Endodermal cell (in vitro differentiated cells): Measurements from ENCODE around the gene IQSEC2. TPM values are rescaled to one million over a fixed set of nuclear protein-coding genes. Genes with fewer than 3 reads are reported as not detected.

Experiments used
- DNase-seq: peaks from one replicate; pipeline ENCODE4 v3.0.0-alpha.2; 2017
- H3K27ac ChIP-seq: 2 replicates; pipeline ENCODE4 v1.5.1; 2013; ENCODE audit warnings: mild to moderate bottlenecking, low read depth, low read length, moderate library complexity
- H3K27me3 ChIP-seq: 2 replicates; pipeline ENCODE4 v1.6.1; 2013; ENCODE audit warnings: mild to moderate bottlenecking, low read length, moderate library complexity; ENCODE audit not compliant: insufficient read depth, control insufficient read depth, poor library complexity, severe bottlenecking
- H3K36me3 ChIP-seq: 2 replicates; pipeline ENCODE4 v1.7.0; 2013; ENCODE audit warnings: mild to moderate bottlenecking, low read length, moderate library complexity; ENCODE audit not compliant: control insufficient read depth, insufficient read depth
- H3K4me1 ChIP-seq: one replicate; pipeline ENCODE4 v1.7.0; 2013; ENCODE audit warnings: low read length; ENCODE audit not compliant: control insufficient read depth, insufficient read depth
- H3K4me3 ChIP-seq: 2 replicates; pipeline ENCODE4 v1.5.1; 2013; ENCODE audit warnings: mild to moderate bottlenecking, low read length, moderate library complexity
- H3K9ac ChIP-seq: 2 replicates; pipeline ENCODE4 v1.6.1; 2013; ENCODE audit warnings: mild to moderate bottlenecking, low read length, moderate library complexity; ENCODE audit not compliant: poor library complexity, severe bottlenecking; ENCODE audit errors: extremely low read depth
- H3K9me3 ChIP-seq: 2 replicates; pipeline ENCODE4 v1.6.1; 2013; ENCODE audit warnings: mild to moderate bottlenecking, low read length, moderate library complexity; ENCODE audit not compliant: control insufficient read depth
- H3K27ac Mint-ChIP-seq: 2 replicates; pipeline ENCODE4 v1.8.0; 2020; ENCODE audit warnings: mixed read lengths
- H3K27me3 Mint-ChIP-seq: 2 replicates; pipeline ENCODE4 v1.8.0; 2021; ENCODE audit warnings: mild to moderate bottlenecking, mixed read lengths; ENCODE audit not compliant: insufficient read depth
- H3K36me3 Mint-ChIP-seq: 2 replicates; pipeline ENCODE4 v1.8.0; 2020; ENCODE audit warnings: low read depth, mixed read lengths
- H3K4me1 Mint-ChIP-seq: 2 replicates; pipeline ENCODE4 v1.8.0; 2020; ENCODE audit warnings: mixed read lengths
- H3K4me3 Mint-ChIP-seq: 2 replicates; pipeline ENCODE4 v1.8.0; 2020; ENCODE audit warnings: mild to moderate bottlenecking, moderate library complexity, mixed read lengths
- H3K9me3 Mint-ChIP-seq: 2 replicates; pipeline ENCODE4 v1.8.0; 2020; ENCODE audit warnings: mild to moderate bottlenecking, mixed read lengths
- CTCF ChIP-seq: fragments of 200-600 bp; sonication (generic); conservative IDR thresholded peaks from 2 replicates; pipeline ENCODE4 v1.5.0; 2021; ENCODE audit warnings: antibody characterized with exemption, mild to moderate bottlenecking
- WGBS, 2 experiments: methylation state at CpG; one replicate each; pipeline versions ENCODE4 v1.1.5 to v1.1.7; 2013; ENCODE audit warnings: missing lambda C conversion rate in 2 of 2, mixed read lengths in 1 of 2; ENCODE audit not compliant: insufficient coverage in 1 of 2, insufficient read length in 1 of 2; 5-methylcytosine and 5-hydroxymethylcytosine counted together
- total RNA-seq, 2 donors: library from RNA; stranded (reverse); fragmentation: NEBNext Ultra II Directional in 1 of 2; extraction: Animal tissue kit (Norgen Biotek cat#: 25700) in 1 of 2; gene quantifications; 2 replicates in 1 of 2; 3 replicates in 1 of 2; pipeline ENCODE4 v1.2.1, GENCODE V29; 2021

IQSEC2 gene
- total RNA-seq, 2 donors from 2014 or later: 14.7 to 18.2 TPM

GRCh38 chrX:53236025-53236679 is 45.2 kb downstream of the IQSEC2 start:
- H3K36me3 ChIP-seq: no peaks in the 10 kb centered on the region
- DNase-seq: no peak
- H3K4me1 ChIP-seq: no peaks in the 10 kb centered on the region
- H3K9me3 ChIP-seq: no peaks in the 10 kb centered on the region
- no peak for TF ChIP-seq CTCF
- Mint-ChIP-seq H3K36me3 (peaks cover 6% of the 10 kb centered on the region), H3K9me3 (peaks cover 70% of the 10 kb centered on the region), H3K4me1 (no peaks in the 10 kb centered on the region), H3K27ac (no peak overlapping the region), H3K27me3 (no peaks in the 10 kb centered on the region), H3K4me3 (no peak overlapping the region)
- WGBS, 2 experiments: 92 to 94% methylated on average over 6 to 20 of the region's 20 CpGs
- no peaks in the 10 kb centered on the region for H3K27me3 ChIP-seq
- H3K9ac ChIP-seq: no peak overlapping the region
- no peak overlapping the region for H3K4me3 ChIP-seq
- no peak overlapping the region for H3K27ac ChIP-seq

DNA sequence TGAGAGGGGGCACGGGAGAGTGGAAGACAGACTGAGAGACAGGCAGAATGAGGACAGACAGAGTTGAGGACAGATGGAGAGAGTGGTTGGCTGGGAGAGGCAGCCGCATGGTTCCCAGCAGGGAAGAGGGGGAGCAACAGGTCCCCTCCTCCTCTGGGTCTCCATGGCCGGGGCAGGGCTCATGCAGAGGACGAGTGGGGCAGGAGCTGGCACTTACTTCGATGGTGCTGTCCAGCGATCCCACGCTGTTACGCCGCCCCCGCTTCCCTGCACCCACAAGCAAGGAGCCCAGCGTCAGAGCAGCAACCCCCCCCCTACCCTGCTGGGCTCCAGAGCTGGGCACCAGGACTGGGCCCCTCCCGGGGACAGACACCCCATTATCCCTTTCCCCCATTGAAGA is 45.8 kb downstream of the IQSEC2 start:
- peaks cover 6% of the 10 kb centered on the region for H3K36me3 Mint-ChIP-seq
- H3K36me3 ChIP-seq: no peaks in the 10 kb centered on the region
- H3K27me3 Mint-ChIP-seq: no peaks in the 10 kb centered on the region
- H3K9me3 Mint-ChIP-seq: peaks cover 76% of the 10 kb centered on the region
- no peak overlapping the region for H3K4me3 ChIP-seq
- no peak for DNase-seq
- no peak for TF ChIP-seq CTCF
- H3K9me3 ChIP-seq: no peaks in the 10 kb centered on the region
- H3K4me1 ChIP-seq: no peaks in the 10 kb centered on the region
- no peaks in the 10 kb centered on the region for H3K27me3 ChIP-seq
- H3K9ac ChIP-seq: no peak overlapping the region
- H3K4me1 Mint-ChIP-seq: no peaks in the 10 kb centered on the region
- no peak overlapping the region for H3K27ac Mint-ChIP-seq
- H3K27ac ChIP-seq: no peak overlapping the region
- no peak overlapping the region for H3K4me3 Mint-ChIP-seq
- 85% methylated on average over 6 of the region's 12 CpGs; no CpG with 5 or more reads in 1 of the 2 experiments for WGBS, 2 experiments

GRCh38 chrX:53234484-53234883 is 46.9 kb downstream of the IQSEC2 start:
- H3K4me3 ChIP-seq: no peak overlapping the region
- H3K27me3 ChIP-seq: no peaks in the 10 kb centered on the region
- H3K4me3 Mint-ChIP-seq: no peak overlapping the region
- H3K27me3 Mint-ChIP-seq: no peaks in the 10 kb centered on the region
- no peak for TF ChIP-seq CTCF
- H3K9me3 Mint-ChIP-seq: peaks cover 75% of the 10 kb centered on the region
- no peak overlapping the region for H3K27ac ChIP-seq
- peaks cover 6% of the 10 kb centered on the region for H3K36me3 Mint-ChIP-seq
- no peaks in the 10 kb centered on the region for H3K4me1 ChIP-seq
- H3K36me3 ChIP-seq: no peaks in the 10 kb centered on the region
- H3K27ac Mint-ChIP-seq: no peak overlapping the region
- no peaks in the 10 kb centered on the region for H3K4me1 Mint-ChIP-seq
- H3K9me3 ChIP-seq: no peaks in the 10 kb centered on the region
- DNase-seq: no peak
- WGBS, 2 experiments: 96% methylated on average over 9 of the region's 9 CpGs; no CpG with 5 or more reads in 1 of the 2 experiments
- no peak overlapping the region for H3K9ac ChIP-seq
